ENCODE data around the gene KRT12. TPM values are rescaled to one million over a fixed set of nuclear protein-coding genes. Genes with fewer than 3 reads are reported as not detected.

KRT12 gene
- total and polyA plus RNA-seq, 12 donors, result not detected

DNA sequence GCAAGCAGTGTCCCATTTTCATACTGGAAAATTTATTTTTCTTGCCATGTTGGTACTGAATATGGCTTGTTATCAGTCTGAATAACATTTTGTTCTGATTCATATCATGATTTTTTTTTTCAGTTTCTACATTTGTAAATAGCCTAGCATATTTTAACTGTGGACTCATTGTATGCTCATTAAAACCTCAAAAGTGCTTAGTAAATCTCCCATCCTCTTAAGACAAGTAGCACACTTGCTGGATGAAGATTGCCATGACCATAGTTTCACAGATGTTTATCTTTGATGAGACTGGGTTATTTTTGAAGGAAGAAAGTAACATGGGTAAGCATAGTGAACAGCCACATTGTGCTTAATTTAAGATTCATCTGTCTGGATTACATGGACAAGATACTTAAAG is 45.5 kb downstream of the KRT12 start:
- Histone ChIP-seq H3K36me3 (peaks cover 0 to 16% (median 0%) of the 10 kb centered on the region in 9 donors), H3K9me3 (no peaks in the 10 kb centered on the region), H3K4me3 (no peak overlapping the region), H3K27ac (peak overlapping the region in 2 of 10 donors; percentile 94 to 98), H3K27me3 (no peaks in the 10 kb centered on the region), H3K4me1 (peaks cover 0 to 37% (median 24%) of the 10 kb centered on the region in 9 donors)
- intact Hi-C loops (cut with DNase I), result loop anchor here in 1 of 10 donors (10.0 kb wide), 1 partner anchor 57 kb away; no protein-coding TSS in a partner anchor
- ATAC-seq, result no peak
- DNase-seq, result no peak
- TF ChIP-seq, protein P1, sequence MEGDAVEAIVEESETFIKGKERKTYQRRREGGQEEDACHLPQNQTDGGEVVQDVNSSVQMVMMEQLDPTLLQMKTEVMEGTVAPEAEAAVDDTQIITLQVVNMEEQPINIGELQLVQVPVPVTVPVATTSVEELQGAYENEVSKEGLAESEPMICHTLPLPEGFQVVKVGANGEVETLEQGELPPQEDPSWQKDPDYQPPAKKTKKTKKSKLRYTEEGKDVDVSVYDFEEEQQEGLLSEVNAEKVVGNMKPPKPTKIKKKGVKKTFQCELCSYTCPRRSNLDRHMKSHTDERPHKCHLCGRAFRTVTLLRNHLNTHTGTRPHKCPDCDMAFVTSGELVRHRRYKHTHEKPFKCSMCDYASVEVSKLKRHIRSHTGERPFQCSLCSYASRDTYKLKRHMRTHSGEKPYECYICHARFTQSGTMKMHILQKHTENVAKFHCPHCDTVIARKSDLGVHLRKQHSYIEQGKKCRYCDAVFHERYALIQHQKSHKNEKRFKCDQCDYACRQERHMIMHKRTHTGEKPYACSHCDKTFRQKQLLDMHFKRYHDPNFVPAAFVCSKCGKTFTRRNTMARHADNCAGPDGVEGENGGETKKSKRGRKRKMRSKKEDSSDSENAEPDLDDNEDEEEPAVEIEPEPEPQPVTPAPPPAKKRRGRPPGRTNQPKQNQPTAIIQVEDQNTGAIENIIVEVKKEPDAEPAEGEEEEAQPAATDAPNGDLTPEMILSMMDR (IDR thresholded peaks at IDR 0.05), result no peak

GRCh38 chr17:40820228-40820838 is 46.7 kb downstream of the KRT12 start:
- no peak for DNase-seq
- Histone ChIP-seq H3K36me3 (peaks cover 0 to 19% (median 0%) of the 10 kb centered on the region in 9 donors), H3K4me1 (peaks cover 0 to 37% (median 24%) of the 10 kb centered on the region in 9 donors), H3K4me3 (peak overlapping the region in 1 of 10 donors; percentile 66), H3K27ac (peak overlapping the region; percentile 90 to 98 (median 94)), H3K9me3 (no peaks in the 10 kb centered on the region), H3K27me3 (no peaks in the 10 kb centered on the region)
- WGBS, 2 donors, result 85 to 88% methylated on average over 9 of the region's 9 CpGs
- TF ChIP-seq, protein P1 (IDR thresholded peaks at IDR 0.05), result no peak
- intact Hi-C loops (cut with DNase I), result loop anchor here in 1 of 10 donors (10.0 kb wide), 1 partner anchor 56 kb away; no protein-coding TSS in a partner anchor
- ATAC-seq, result no peak

- no peaks in the 10 kb centered on the region for H3K27me3 ChIP-seq
- peaks cover 0 to 3% (median 0%) of the 10 kb centered on the region in 11 donors for H3K9me3 ChIP-seq
- H3K4me3 ChIP-seq, result peak overlapping the region; percentile 39 to 79 (median 69)
- peaks cover 0 to 37% (median 24%) of the 10 kb centered on the region in 9 donors for H3K4me1 ChIP-seq
- TF ChIP-seq, protein P1 (IDR thresholded peaks at IDR 0.05), result no peak
- peak overlapping the region; percentile 90 to 98 (median 94) for H3K27ac ChIP-seq
- intact Hi-C loops (cut with DNase I), result loop anchor here in 1 of 10 donors (10.0 kb wide), 1 partner anchor 55 kb away; no protein-coding TSS in a partner anchor
- DNase-seq, result peak in 1 of 2 donors; percentile 51
- ATAC-seq, result peak; percentile 38 to 90 (median 80)
- H3K36me3 ChIP-seq, result peaks cover 0 to 19% (median 0%) of the 10 kb centered on the region in 9 donors
- 44 to 49% methylated on average over 9 of the region's 9 CpGs for WGBS, 2 donors
Measured at GRCh38 chr17:40819528-40820125, 47.4 kb downstream of the KRT12 start.

DNA sequence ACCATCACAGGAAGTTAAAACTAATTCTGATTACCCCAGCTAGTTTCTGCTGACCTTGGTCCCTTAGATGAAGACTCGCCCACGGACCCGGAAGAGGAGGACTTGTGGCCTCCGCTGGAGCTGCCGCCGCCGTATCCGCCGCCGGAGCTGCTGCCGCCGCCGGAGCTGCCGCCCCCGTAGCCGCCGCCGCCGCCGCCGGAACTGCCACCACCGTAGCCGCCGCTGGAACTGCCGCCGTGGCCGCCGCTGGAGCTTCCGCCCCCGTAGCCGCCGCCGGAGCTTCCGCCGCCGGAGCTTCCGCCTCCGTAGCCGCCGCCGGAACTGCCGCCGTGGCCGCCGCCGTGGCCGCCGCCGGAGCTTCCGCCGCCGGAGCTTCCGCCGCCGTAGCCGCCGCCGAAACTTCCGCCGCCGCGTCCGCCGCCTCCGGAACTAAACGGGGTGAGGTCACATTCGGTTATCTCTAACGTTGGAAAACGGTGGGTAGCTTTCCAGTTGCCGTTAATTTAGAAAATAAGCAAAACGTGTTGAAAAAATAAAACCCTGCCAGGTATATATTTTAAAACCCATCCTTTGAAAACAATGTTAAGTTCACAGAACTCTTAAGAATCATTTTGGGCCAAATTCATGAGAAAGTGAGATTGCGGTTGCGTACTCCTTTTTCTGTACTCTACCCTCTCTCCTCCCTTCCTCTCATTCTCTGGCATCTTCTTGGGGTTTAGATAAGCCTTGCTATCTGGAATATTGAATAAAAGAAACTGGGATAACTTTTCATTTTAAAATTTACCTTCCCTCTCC is 48.1 kb downstream of the KRT12 start:
- TF ChIP-seq, protein P1 (IDR thresholded peaks at IDR 0.05), result no peak
- Histone ChIP-seq H3K4me1 (peaks cover 0 to 37% (median 24%) of the 10 kb centered on the region in 9 donors), H3K27ac (peak overlapping the region; percentile 90 to 98 (median 94)), H3K4me3 (peak overlapping the region; percentile 40 to 79 (median 69)), H3K27me3 (peaks cover 0 to under 1% (median 0%) of the 10 kb centered on the region in 7 donors), H3K36me3 (peaks cover 0 to 19% (median 0%) of the 10 kb centered on the region in 9 donors), H3K9me3 (peaks cover 0 to 5% (median 0%) of the 10 kb centered on the region in 11 donors)
- intact Hi-C loops (cut with DNase I), result no loop called here
- DNase-seq (peak; percentile 75 to 86), ATAC-seq (peak; percentile 92 to 98 (median 95))
- 1% methylated on average over 62 to 73 of the region's 73 CpGs for WGBS, 2 donors

Measured in heart right ventricle (tissue), 16 donors.